Transverse colon (tissue), 3 donors: ENCODE results near the gene LILRA6.

Source experiments
- CTCF ChIP-seq, 5 experiments: fragments of 200-600 bp in 3 of 5; fragments of 450-650 bp in 2 of 5; sonication (generic) in 3 of 5; IDR thresholded peaks; 1 replicate in 2 of 5; 2 replicates in 3 of 5; pipeline ENCODE4 v1.5.1; 2016 to 2017; ENCODE audit warnings: antibody characterized with exemption in 5 of 5, inconsistent platforms in 3 of 5, mild to moderate bottlenecking in 2 of 5, moderate library complexity in 1 of 5
- POLR2A ChIP-seq: fragments of 450-650 bp; IDR thresholded peaks from one replicate; pipeline ENCODE4 v1.6.1; 2016; ENCODE audit warnings: antibody characterized with exemption, mild to moderate bottlenecking, moderate library complexity

GRCh38 chr19:54193011-54193410 is 49.6 kb downstream of the LILRA6 start:
- TF ChIP-seq CTCF (IDR thresholded peaks at IDR 0.05) (no peak), POLR2A (no peak)
